Measurements from ENCODE around the gene CIAO3. TPM values are rescaled to one million over a fixed set of nuclear protein-coding genes. Genes with fewer than 3 reads are reported as not detected.
A peak's percentile ranks its signal among the peaks of the same experiment; 100 is the strongest.

CIAO3 gene
- total and polyA plus RNA-seq, 10 of the 15 experiments (the other 5 are each of a cell fraction or from before 2014, with no cell fraction given) = 1.4 to 37.5 (median 30.8) TPM

DNA sequence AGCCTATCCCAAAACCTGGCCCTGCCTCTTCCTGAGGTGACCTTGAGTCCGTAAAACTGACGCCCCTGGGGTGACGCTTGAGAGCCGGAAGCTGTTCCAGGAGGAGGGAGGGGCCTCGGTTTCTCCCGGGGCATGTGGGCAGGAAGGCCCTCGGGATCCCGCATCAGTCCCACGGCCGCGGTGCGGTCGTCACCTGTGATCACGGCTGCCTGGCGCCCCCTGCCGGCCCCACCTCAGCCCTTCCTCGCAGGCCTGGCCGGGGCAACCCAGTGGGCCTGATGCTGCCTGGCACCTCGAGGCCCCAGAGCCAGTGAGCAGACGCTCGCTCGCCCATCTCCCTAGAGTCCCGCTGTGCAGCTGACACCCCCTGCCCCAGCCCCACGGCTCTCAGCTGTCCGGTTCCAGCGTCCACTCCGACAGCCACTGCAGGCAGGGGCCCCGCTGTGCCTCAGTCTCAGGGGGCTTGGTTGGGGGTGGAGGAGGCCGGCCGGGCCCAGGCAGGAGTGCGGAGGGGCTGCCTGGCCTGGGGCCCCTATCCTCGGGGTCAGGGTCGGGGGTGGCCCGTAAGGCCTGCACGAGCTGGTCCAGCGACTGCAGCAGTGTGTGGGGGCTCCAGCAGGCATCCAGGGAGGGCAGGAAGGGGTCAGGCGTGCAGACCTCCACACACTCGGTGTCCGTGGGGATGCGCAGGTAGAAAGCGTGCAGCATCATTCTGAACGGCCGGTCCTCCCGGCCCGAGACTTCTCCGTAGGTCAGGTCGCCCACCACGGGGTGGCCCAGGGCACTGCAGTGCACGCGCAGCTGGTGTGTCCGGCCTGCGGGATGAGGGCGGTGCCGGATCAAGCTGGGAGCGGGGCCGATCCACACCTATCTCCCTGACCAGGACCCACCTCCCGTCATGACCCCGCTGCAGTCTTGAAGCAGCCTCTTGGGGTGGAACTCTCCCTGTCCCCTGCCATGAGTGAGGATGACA lies 45.1 kb upstream of the CIAO3 start (continued):
- no peak for TF ChIP-seq CUX1 (IDR thresholded peaks at IDR 0.05; ENCODE audit: insufficient replicate concordance, low read depth, low read length)
- no peak for TF ChIP-seq EP300 (IDR thresholded peaks at IDR 0.05; ENCODE audit: borderline replicate concordance in 1 of 2, control insufficient read depth in 1 of 2, low read depth in 2 of 2, low read length in 2 of 2)
- no peak for TF ChIP-seq CREM (IDR thresholded peaks at IDR 0.05; ENCODE audit: low read depth)
- TF ChIP-seq PRDM15 (CRISPR knock-in tag; IDR thresholded peaks at IDR 0.05) = no peak
- no peak for TF ChIP-seq ZNF274 (IDR thresholded peaks at IDR 0.05; ENCODE audit: insufficient read depth, insufficient read length)
- no peak for TF ChIP-seq CHD4 (IDR thresholded peaks at IDR 0.05)
- TF ChIP-seq ZNF384 (IDR thresholded peaks at IDR 0.05; ENCODE audit: borderline replicate concordance, low read depth, low read length) = no peak
- no peak for TF ChIP-seq HDAC2 (IDR thresholded peaks at IDR 0.05)
- TF ChIP-seq ASH2L (IDR thresholded peaks at IDR 0.05; ENCODE audit: borderline replicate concordance, low read depth) = no peak
- TF ChIP-seq MTA2 (IDR thresholded peaks at IDR 0.05; ENCODE audit: low read depth) = no peak
- no peak for TF ChIP-seq ZBED1 (IDR thresholded peaks at IDR 0.05; ENCODE audit: borderline replicate concordance)
- no peak for TF ChIP-seq E2F4 (IDR thresholded peaks at IDR 0.05; ENCODE audit: low read depth, low read length)
- TF ChIP-seq KLF5 (IDR thresholded peaks at IDR 0.05; ENCODE audit: partially characterized antibody) = no peak
- TF ChIP-seq NFIC (IDR thresholded peaks at IDR 0.05; ENCODE audit: low read depth, low read length) = no peak
- TF ChIP-seq CBX3 (IDR thresholded peaks at IDR 0.05; ENCODE audit: borderline replicate concordance, low read depth) = no peak
- TF ChIP-seq ATF2 (IDR thresholded peaks at IDR 0.05; ENCODE audit: low read length) = no peak
- peak; percentile 80 for TF ChIP-seq SMC3 (IDR thresholded peaks at IDR 0.05; ENCODE audit: borderline replicate concordance, low read length)

All from GM12878 (cell line).